Pancreas (tissue), 10 donors: ENCODE measurements around the gene PPP2CA. TPM values are rescaled to one million over a fixed set of nuclear protein-coding genes. Genes with fewer than 3 reads are reported as not detected.

Source experiments
- ATAC-seq, 4 donors: fragments of 200-7000 bp; cut with Tn5 transposase; one replicate each; pipeline versions ENCODE4 v1.8.0 to v1.9.1; 2020; ENCODE audit warnings: mild to moderate bottlenecking in 4 of 4, moderate library complexity in 4 of 4
- DNase-seq, 6 donors: peaks; one replicate each; pipeline ENCODE4 v3.0.0-alpha.2; 2020
- FAIRE-seq: peaks from 2 replicates; lab custom pipeline; 2012; peaks lifted over from hg19 to GRCh38; lab: Jason Lieb, UNC
- H3K27ac ChIP-seq, 4 donors: fragments of 200-600 bp; sonication (generic); 1 replicate in 3 of 4; 2 replicates in 1 of 4; pipeline versions ENCODE4 v1.5.0 to v1.8.0; 2020
- H3K27me3 ChIP-seq, 4 donors: fragments of 200-600 bp; one replicate each; pipeline ENCODE4 v1.8.0; 2021
- H3K36me3 ChIP-seq, 3 donors: fragments of 200-600 bp; sonication (generic) in 1 of 3; one replicate each; pipeline versions ENCODE4 v1.5.0 to v1.8.0; 2020 to 2021
- H3K4me1 ChIP-seq, 3 donors: fragments of 200-600 bp; one replicate each; pipeline ENCODE4 v1.8.0; 2021
- H3K4me3 ChIP-seq, 4 donors: fragments of 200-600 bp; sonication (generic) in 2 of 4; one replicate each; pipeline versions ENCODE4 v1.5.0 to v1.8.0; 2020 to 2021
- H3K9me3 ChIP-seq, 4 donors: fragments of 200-600 bp; one replicate each; pipeline ENCODE4 v1.8.0; 2021
- WGBS, 2 donors: extraction: QIAGEN DNeasy Blood & Tissue Kit; methylation state at CpG; one replicate each; pipeline ENCODE4 v1.1.7; 2013; 5-methylcytosine and 5-hydroxymethylcytosine counted together
- intact Hi-C, 3 donors: fragments of 100-400 bp; cut with DNase I; formaldehyde crosslinking; loops; one replicate each; pipeline versions ENCODE4 v1.11.1 to v1.14.2; 2022
- polyA plus RNA-seq, 2 donors: library from polyadenylated mRNA; stranded (reverse); fragments of 200-250 nt; gene quantifications; one replicate each; pipeline ENCODE4 v1.2.3, GENCODE V29; 2013
- total RNA-seq, 6 donors: library from RNA; stranded (reverse); fragmentation: NEBNext Ultra II Directional in 4 of 6; extraction: Animal tissue kit (Norgen Biotek cat#: 25700) in 4 of 6; gene quantifications; one replicate each; pipeline versions ENCODE4 v1.2.1 to v1.2.4, GENCODE V29; 2021 to 2023
- TF ChIP-seq, protein P1 (sequence below), 4 donors: fragments of 200-600 bp; sonication (generic) in 3 of 4; IDR thresholded peaks; one replicate each; pipeline versions ENCODE4 v1.5.0 to v1.8.0; 2021; ENCODE audit warnings: antibody characterized with exemption in 4 of 4
- donor health status: healthy with polysubstance abuse.
- donor health status: DM: no; HTN: no; CAD: no; lungs with moderate emphysema.
- donor health status: DM: no; HTN: no; CAD: no.
- donor health status: control.
- donor health status: control.
- donor health status: Bipolar disorder and iron deficiency.
- donor health status: DM: yes; HTN: yes; CAD: no.
- donor health status: DM: no; HTN: no; CAD: no.
- donor health status: DM: no; HTN: no; CAD: no.
- donor health status: DM: yes; HTN: yes; CAD: no.

The PPP2CA gene
- total and polyA plus RNA-seq, 8 donors: 13.5 to 59.2 (median 43.9) TPM

DNA sequence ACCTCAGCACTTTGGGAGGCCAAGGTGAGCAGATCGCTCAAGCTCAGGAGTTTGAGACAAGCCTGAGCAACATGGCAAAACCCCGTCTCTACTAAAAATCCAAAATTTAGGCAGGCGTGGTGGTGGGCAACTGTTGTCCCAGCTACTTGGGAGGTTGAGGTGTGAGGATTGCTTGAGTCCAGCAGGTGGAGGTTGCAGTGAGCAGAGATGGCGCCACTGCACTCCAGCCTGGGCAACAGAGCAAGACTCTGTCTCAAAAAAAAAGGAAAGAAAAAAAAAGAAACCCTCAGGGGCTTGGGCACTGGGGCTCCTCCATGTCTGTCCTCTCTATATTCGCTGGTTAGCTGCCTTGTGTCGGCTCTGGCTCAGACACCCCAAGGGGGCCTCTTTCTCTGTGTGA lies 10.9 kb upstream of the PPP2CA start:
- FAIRE-seq (no peak), ATAC-seq (no peak), DNase-seq (no peak)
- no peaks in the 10 kb centered on the region for H3K27me3 ChIP-seq
- intact Hi-C loops: no loop called here
- H3K9me3 ChIP-seq: no peaks in the 10 kb centered on the region
- TF ChIP-seq, protein P1, sequence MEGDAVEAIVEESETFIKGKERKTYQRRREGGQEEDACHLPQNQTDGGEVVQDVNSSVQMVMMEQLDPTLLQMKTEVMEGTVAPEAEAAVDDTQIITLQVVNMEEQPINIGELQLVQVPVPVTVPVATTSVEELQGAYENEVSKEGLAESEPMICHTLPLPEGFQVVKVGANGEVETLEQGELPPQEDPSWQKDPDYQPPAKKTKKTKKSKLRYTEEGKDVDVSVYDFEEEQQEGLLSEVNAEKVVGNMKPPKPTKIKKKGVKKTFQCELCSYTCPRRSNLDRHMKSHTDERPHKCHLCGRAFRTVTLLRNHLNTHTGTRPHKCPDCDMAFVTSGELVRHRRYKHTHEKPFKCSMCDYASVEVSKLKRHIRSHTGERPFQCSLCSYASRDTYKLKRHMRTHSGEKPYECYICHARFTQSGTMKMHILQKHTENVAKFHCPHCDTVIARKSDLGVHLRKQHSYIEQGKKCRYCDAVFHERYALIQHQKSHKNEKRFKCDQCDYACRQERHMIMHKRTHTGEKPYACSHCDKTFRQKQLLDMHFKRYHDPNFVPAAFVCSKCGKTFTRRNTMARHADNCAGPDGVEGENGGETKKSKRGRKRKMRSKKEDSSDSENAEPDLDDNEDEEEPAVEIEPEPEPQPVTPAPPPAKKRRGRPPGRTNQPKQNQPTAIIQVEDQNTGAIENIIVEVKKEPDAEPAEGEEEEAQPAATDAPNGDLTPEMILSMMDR (IDR thresholded peaks at IDR 0.05): no peak
- 87 to 91% methylated on average over 6 of the region's 6 CpGs for WGBS, 2 donors
- H3K36me3 ChIP-seq: no peaks in the 10 kb centered on the region
- H3K27ac ChIP-seq: no peak overlapping the region
- no peak overlapping the region for H3K4me3 ChIP-seq
- H3K4me1 ChIP-seq: peaks cover 0 to 10% (median 5%) of the 10 kb centered on the region in 3 donors

DNA sequence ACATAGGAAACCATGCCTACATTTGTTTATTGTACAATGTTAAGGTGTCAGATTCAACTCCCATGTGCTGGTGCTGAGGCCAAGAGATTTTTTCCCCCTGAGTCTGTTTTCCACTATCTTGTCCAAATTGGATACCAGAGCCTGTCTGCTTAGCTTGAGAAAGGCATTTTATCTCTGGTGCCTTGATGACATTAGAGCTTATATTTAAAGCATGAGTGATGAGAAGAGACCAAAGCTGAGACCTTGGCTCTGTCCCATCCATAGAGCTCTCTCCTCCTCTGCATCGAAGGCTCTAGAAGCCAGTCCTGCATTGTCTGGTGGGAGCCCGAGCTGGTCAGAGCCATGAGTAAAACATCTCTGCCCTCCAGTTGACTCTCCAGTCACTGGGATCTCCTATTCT lies 10.4 kb upstream of the PPP2CA start:
- Histone ChIP-seq H3K4me3 (no peak overlapping the region), H3K27me3 (no peaks in the 10 kb centered on the region), H3K27ac (no peak overlapping the region), H3K4me1 (peaks cover 0 to 10% (median 5%) of the 10 kb centered on the region in 3 donors), H3K9me3 (no peaks in the 10 kb centered on the region), H3K36me3 (no peaks in the 10 kb centered on the region)
- WGBS, 2 donors: 50 to 73% methylated on average over 2 of the region's 2 CpGs
- no peak for ATAC-seq
- intact Hi-C loops: no loop called here
- TF ChIP-seq, protein P1 (IDR thresholded peaks at IDR 0.05): no peak
- FAIRE-seq: no peak
- DNase-seq: no peak

DNA sequence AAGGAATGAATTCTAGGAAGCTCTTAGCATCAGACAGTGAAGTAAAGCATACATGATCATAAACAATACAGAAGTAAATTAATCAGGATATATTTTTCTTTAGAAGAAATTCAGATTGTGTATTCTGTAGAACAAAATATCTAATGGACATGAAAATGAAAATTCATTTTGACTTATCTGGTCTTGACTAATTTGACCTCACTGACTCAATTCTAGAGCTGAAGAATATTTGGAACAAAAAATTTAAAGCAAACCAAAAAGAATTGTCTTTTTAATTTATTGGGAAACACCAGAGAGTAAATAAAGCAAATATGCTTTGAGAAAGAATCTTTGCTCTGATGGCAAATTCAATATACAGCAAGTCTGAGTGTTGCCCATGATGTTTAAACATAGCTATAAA lies 2.8 kb upstream of the PPP2CA start:
- H3K4me1 ChIP-seq: peaks cover 0 to 16% (median 0%) of the 10 kb centered on the region in 3 donors
- TF ChIP-seq, protein P1 (IDR thresholded peaks at IDR 0.05): no peak
- no peak overlapping the region for H3K27ac ChIP-seq
- intact Hi-C loops: no loop called here
- H3K4me3 ChIP-seq: no peak overlapping the region
- H3K36me3 ChIP-seq: no peaks in the 10 kb centered on the region
- FAIRE-seq (no peak), ATAC-seq (no peak), DNase-seq (no peak)
- no peaks in the 10 kb centered on the region for H3K9me3 ChIP-seq
- H3K27me3 ChIP-seq: no peaks in the 10 kb centered on the region

DNA sequence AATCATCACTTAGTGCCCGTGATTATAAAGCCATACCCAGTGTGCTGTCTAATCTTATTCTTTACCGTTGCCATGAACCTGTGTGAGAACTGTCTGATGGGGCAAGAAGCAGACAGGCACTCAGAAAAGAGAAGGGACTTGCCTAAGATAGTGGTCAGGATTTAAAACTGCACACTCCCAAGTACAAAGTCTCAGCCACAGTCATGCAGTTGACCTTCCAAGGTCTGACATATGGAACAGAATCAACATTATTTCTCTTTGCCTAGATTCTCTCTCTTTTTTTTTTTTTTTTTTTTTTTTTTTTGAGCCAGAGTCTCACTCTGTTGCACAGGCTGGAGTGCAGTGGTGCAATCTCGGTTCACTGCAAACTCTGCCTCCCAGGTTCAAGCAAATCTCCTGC lies 1.9 kb upstream of the PPP2CA start:
- H3K36me3 ChIP-seq: no peaks in the 10 kb centered on the region
- no peak overlapping the region for H3K4me3 ChIP-seq
- 80 to 81% methylated on average over 3 of the region's 3 CpGs for WGBS, 2 donors
- no peaks in the 10 kb centered on the region for H3K27me3 ChIP-seq
- DNase-seq: no peak
- intact Hi-C loops: no loop called here
- FAIRE-seq: no peak
- TF ChIP-seq, protein P1 (IDR thresholded peaks at IDR 0.05): no peak
- no peak overlapping the region for H3K27ac ChIP-seq
- H3K9me3 ChIP-seq: no peaks in the 10 kb centered on the region
- H3K4me1 ChIP-seq: peaks cover 6 to 25% (median 6%) of the 10 kb centered on the region in 3 donors
- no peak for ATAC-seq

DNA sequence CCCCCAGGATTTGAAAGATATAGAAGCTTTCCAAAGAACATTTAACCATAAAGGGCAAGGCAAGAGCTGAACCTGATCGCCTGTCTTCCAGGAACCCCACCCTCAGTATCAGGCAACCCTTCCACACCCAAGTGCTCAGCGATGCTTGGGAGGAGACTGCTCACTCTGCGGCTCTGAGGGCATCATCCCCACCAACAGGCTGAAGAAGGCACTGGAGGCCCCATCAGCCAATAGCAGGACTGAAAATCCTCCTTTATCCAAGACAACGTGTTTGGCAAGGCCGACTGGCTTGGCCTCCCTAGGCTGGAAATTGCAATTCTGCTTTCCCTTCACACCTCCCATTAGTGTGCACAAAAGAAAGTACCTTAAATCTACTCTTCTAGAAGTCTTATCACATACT lies 1.4 kb upstream of the PPP2CA start:
- DNase-seq (peak in 2 of 6 donors; percentile 31 to 33), FAIRE-seq (no peak), ATAC-seq (no peak)
- Histone ChIP-seq H3K27ac (peak overlapping the region; percentile 98 to 99 (median 98)), H3K4me1 (peaks cover 8 to 30% (median 10%) of the 10 kb centered on the region in 3 donors), H3K9me3 (no peaks in the 10 kb centered on the region), H3K27me3 (no peaks in the 10 kb centered on the region), H3K36me3 (no peaks in the 10 kb centered on the region), H3K4me3 (peak overlapping the region in 2 of 4 donors; percentile 94 to 98)
- 44 to 57% methylated on average over 5 of the region's 5 CpGs for WGBS, 2 donors
- TF ChIP-seq, protein P1 (IDR thresholded peaks at IDR 0.05): no peak
- intact Hi-C loops: no loop called here
